HG03045 (cell line): ENCODE measurements around the gene DDI1.
A peak's percentile ranks its signal among the peaks of the same experiment; 100 is the strongest.

Experiments used
- ATAC-seq: cut with Tn5 transposase; IDR thresholded peaks from one replicate; pipeline ENCODE4 v1.9.1; 2021; ENCODE audit warnings: mild to moderate bottlenecking, moderate library complexity; ENCODE audit not compliant: unreplicated experiment

DDI1 gene

GRCh38 chr11:104036588-104036987 is at the start of gene DDI1:
TSS of gene DDI1 (plus strand) at chr11:104036640. CDS start at chr11:104036823, 183 bp downstream.
- ATAC-seq = no peak

- ATAC-seq = no peak
These were observed 48.5 kb upstream of the DDI1 start for GRCh38 chr11:103987629-103988594.

- no peak for ATAC-seq
These were observed 47.9 kb upstream of the DDI1 start for GRCh38 chr11:103988595-103988969.

GRCh38 chr11:103993507-103993906 is 42.9 kb upstream of the DDI1 start:
- no peak for ATAC-seq

GRCh38 chr11:103994094-103994493 is 42.3 kb upstream of the DDI1 start:
- ATAC-seq = no peak

- ATAC-seq = no peak
These were observed 41.9 kb upstream of the DDI1 start for GRCh38 chr11:103994518-103994917.

- ATAC-seq = no peak
These were observed 40.5 kb upstream of the DDI1 start for GRCh38 chr11:103995896-103996295.

- ATAC-seq = peak; percentile 59
These were observed 39.4 kb upstream of the DDI1 start for GRCh38 chr11:103997082-103997481.

- no peak for ATAC-seq
These were observed 37.5 kb upstream of the DDI1 start for GRCh38 chr11:103998826-103999508.

GRCh38 chr11:104000798-104001197 is 35.6 kb upstream of the DDI1 start:
- ATAC-seq = no peak

- ATAC-seq = no peak
These were observed 34.8 kb upstream of the DDI1 start for GRCh38 chr11:104001561-104002056.

- no peak for ATAC-seq
These were observed 32.9 kb upstream of the DDI1 start for GRCh38 chr11:104003491-104003890.

GRCh38 chr11:104005234-104005855 is 31.1 kb upstream of the DDI1 start:
- ATAC-seq = no peak

- ATAC-seq = no peak
These were observed 26.7 kb upstream of the DDI1 start for GRCh38 chr11:104009744-104010143.

- no peak for ATAC-seq
These were observed 25.4 kb upstream of the DDI1 start for GRCh38 chr11:104011044-104011443.

- peak; percentile 95 for ATAC-seq
These were observed 20.6 kb upstream of the DDI1 start for GRCh38 chr11:104015649-104016415.

- no peak for ATAC-seq
These were observed 11.9 kb upstream of the DDI1 start for GRCh38 chr11:104024572-104024971.

GRCh38 chr11:104028476-104029263 is 7.8 kb upstream of the DDI1 start:
- ATAC-seq = no peak

- no peak for ATAC-seq
These were observed 3.3 kb upstream of the DDI1 start for GRCh38 chr11:104033134-104033533.

- ATAC-seq = no peak
These were observed 2.9 kb upstream of the DDI1 start for GRCh38 chr11:104033561-104033960.
